IMR-90 (cell line): Measurements from ENCODE around the gene VTCN1. TPM values are rescaled to one million over a fixed set of nuclear protein-coding genes. Genes with fewer than 3 reads are reported as not detected.

Source experiments
- ATAC-seq: fragments of 200-7000 bp; cut with Tn5 transposase; 2 replicates; pipeline ENCODE4 v1.9.1; 2020; ENCODE audit warnings: low read depth, mild to moderate bottlenecking, moderate library complexity
- BruUV-seq: library from RNA; stranded (reverse); fragments of 400-500 nt; replicated peaks from 2 replicates; lab custom pipeline; 2021; lab: Mats Ljungman, UMichigan
- CTCF ChIA-PET: fragments of 300-600 bp; formaldehyde crosslinking; extraction: SDS; loops from one replicate; lab custom pipeline; 2021; ENCODE audit warnings: antibody characterized with exemption; lab: Yijun Ruan, JAX
- POLR2A ChIA-PET: fragments of 300-600 bp; sonication (Branson Sonifier 250); formaldehyde crosslinking; loops from one replicate; lab custom pipeline; 2022; ENCODE audit warnings: antibody characterized with exemption; ENCODE audit not compliant: unreplicated experiment; lab: Charles Lee
- DNase-seq: peaks from one replicate; pipeline ENCODE4 v3.0.0; 2013
- H2AFZ ChIP-seq: replicated peaks from 2 replicates; pipeline ENCODE3; 2013; ENCODE audit warnings: low read length, mild to moderate bottlenecking; ENCODE audit not compliant: poor library complexity
- H2AK5ac ChIP-seq: 2 replicates; pipeline ENCODE4 v1.6.1; 2013; ENCODE audit warnings: low read depth, low read length, inconsistent platforms
- H2AK9ac ChIP-seq: replicated peaks from 2 replicates; pipeline ENCODE3; 2013; ENCODE audit warnings: mild to moderate bottlenecking, low read depth, low read length, moderate library complexity; ENCODE audit not compliant: poor library complexity
- H2BK120ac ChIP-seq: 2 replicates; pipeline ENCODE4 v1.6.1; 2013; ENCODE audit warnings: low read depth, low read length, inconsistent platforms
- H2BK15ac ChIP-seq: 3 replicates; pipeline ENCODE4 v1.6.1; 2013; ENCODE audit warnings: low read depth, low read length, inconsistent platforms
- H2BK20ac ChIP-seq: 2 replicates; pipeline ENCODE4 v1.6.1; 2013; ENCODE audit warnings: low read depth, mild to moderate bottlenecking, inconsistent platforms, low read length, moderate library complexity
- H2BK5ac ChIP-seq: 2 replicates; pipeline ENCODE4 v1.6.1; 2013; ENCODE audit warnings: mild to moderate bottlenecking, low read depth, low read length, inconsistent platforms; ENCODE audit not compliant: poor library complexity, severe bottlenecking
- H3K14ac ChIP-seq: replicated peaks from 2 replicates; pipeline ENCODE4 v1.6.1; 2013; ENCODE audit warnings: low read depth, low read length, inconsistent platforms
- H3K18ac ChIP-seq: 2 replicates; pipeline ENCODE4 v1.6.1; 2013; ENCODE audit warnings: low read depth, low read length, control low read depth
- H3K23ac ChIP-seq: 2 replicates; pipeline ENCODE4 v1.6.1; 2013; ENCODE audit warnings: low read depth, low read length, inconsistent platforms
- H3K27ac ChIP-seq: 2 replicates; pipeline ENCODE4 v1.5.1; 2013; ENCODE audit warnings: mild to moderate bottlenecking, control low read depth, low read length; ENCODE audit not compliant: insufficient read depth
- H3K27me3 ChIP-seq: 2 replicates; pipeline ENCODE4 v1.6.1; 2013; ENCODE audit warnings: low read length; ENCODE audit not compliant: control insufficient read depth, insufficient read depth
- H3K36me3 ChIP-seq: 2 replicates; pipeline ENCODE4 v1.6.1; 2013; ENCODE audit warnings: low read length, mixed read lengths; ENCODE audit not compliant: control insufficient read depth, insufficient read depth
- H3K4ac ChIP-seq: 2 replicates; pipeline ENCODE4 v1.6.1; 2013; ENCODE audit warnings: low read depth, low read length, inconsistent platforms
- H3K4me1 ChIP-seq: 2 replicates; pipeline ENCODE4 v1.6.1; 2013; ENCODE audit warnings: low read length, mixed read lengths; ENCODE audit not compliant: control insufficient read depth, insufficient read depth
- H3K4me2 ChIP-seq: 2 replicates; pipeline ENCODE4 v1.6.1; 2013; ENCODE audit warnings: low read depth, mild to moderate bottlenecking, control low read depth, low read length, moderate library complexity
- H3K4me3 ChIP-seq: 2 replicates; pipeline ENCODE4 v1.5.1; 2013; ENCODE audit warnings: low read depth, mild to moderate bottlenecking, control low read depth, low read length, moderate library complexity; ENCODE audit not compliant: insufficient read depth
- H3K56ac ChIP-seq: 2 replicates; pipeline ENCODE4 v1.6.1; 2013; ENCODE audit warnings: low read length, inconsistent platforms; ENCODE audit not compliant: insufficient read depth; ENCODE audit errors: extremely low read depth
- H3K79me1 ChIP-seq, 2 experiments: 2 replicates each; pipeline ENCODE4 v1.6.1; 2013; ENCODE audit warnings: low read length in 2 of 2, inconsistent platforms in 1 of 2, low read depth in 1 of 2
- H3K9ac ChIP-seq: 2 replicates; pipeline ENCODE4 v1.6.1; 2013; ENCODE audit warnings: low read depth, low read length, control low read depth
- H3K9me1 ChIP-seq: 2 replicates; pipeline ENCODE4 v1.6.1; 2013; ENCODE audit warnings: low read length, inconsistent platforms; ENCODE audit not compliant: insufficient read depth
- H3K9me3 ChIP-seq: 2 replicates; pipeline ENCODE4 v1.6.1; 2013; ENCODE audit warnings: low read length; ENCODE audit not compliant: control insufficient read depth, insufficient read depth
- H4K20me1 ChIP-seq: 2 replicates; pipeline ENCODE4 v1.6.1; 2013; ENCODE audit warnings: low read length, inconsistent platforms; ENCODE audit not compliant: insufficient read depth
- H4K5ac ChIP-seq: 2 replicates; pipeline ENCODE4 v1.6.1; 2013; ENCODE audit warnings: mild to moderate bottlenecking, low read depth, low read length, control low read depth
- H4K8ac ChIP-seq, 2 experiments: 2 replicates each; pipeline ENCODE4 v1.6.1; 2013; ENCODE audit warnings: low read depth in 2 of 2, low read length in 2 of 2, control low read depth in 1 of 2, inconsistent platforms in 1 of 2
- H4K91ac ChIP-seq: 2 replicates; pipeline ENCODE4 v1.6.1; 2013; ENCODE audit warnings: low read depth, low read length, inconsistent platforms; ENCODE audit not compliant: insufficient read depth
- BHLHE40 ChIP-seq: fragments of 150-350 bp; IDR thresholded peaks from 2 replicates; pipeline ENCODE4 v1.6.1; 2016; ENCODE audit warnings: mild to moderate bottlenecking, low read depth, low read length
- CHD1 ChIP-seq: IDR thresholded peaks from 2 replicates; pipeline ENCODE4 v1.6.1; 2012; ENCODE audit warnings: low read depth, low read length, improper control_type of control experiment
- MXI1 ChIP-seq: IDR thresholded peaks from 2 replicates; pipeline ENCODE4 v1.6.1; 2012; ENCODE audit warnings: low read depth, mild to moderate bottlenecking, low read length, moderate library complexity, borderline replicate concordance
- WGBS, 2 experiments: methylation state at CpG; one replicate each; pipeline versions ENCODE4 v1.1.5 to v1.1.7; 2013; ENCODE audit warnings: missing lambda C conversion rate in 2 of 2; ENCODE audit not compliant: insufficient read length in 1 of 2; ENCODE audit errors: extremely low coverage in 2 of 2; 5-methylcytosine and 5-hydroxymethylcytosine counted together
- dilution Hi-C: fragments of 300-500 bp; cut with HindIII; formaldehyde crosslinking; loops from one replicate; pipeline ENCODE4 v1.14.3; 2018; ENCODE audit warnings: low sequenced_read_pairs; ENCODE audit not compliant: unreplicated experiment
- in situ Hi-C: fragments of 300-500 bp; cut with MboI; formaldehyde crosslinking; loops from 3 replicates; pipeline ENCODE4 v1.14.3; 2019; ENCODE audit warnings: low sequenced_read_pairs, inconsistent platforms, mixed read lengths
- intact Hi-C: fragments of 100-400 bp; cut with micrococcal nuclease; formaldehyde crosslinking; loops from 2 replicates; pipeline ENCODE4 v1.10.0; 2022
- polyA plus RNA-seq, 3 experiments: library from polyadenylated mRNA; depleted of rRNA; stranded (reverse); fragments of >200 nt; gene quantifications; 2 replicates each; pipeline ENCODE4 v1.2.3, GENCODE V29; 2012; ENCODE audit warnings: low replicate concordance in 1 of 3
- total RNA-seq: library from RNA; depleted of rRNA; stranded (reverse); fragments of >200 nt; gene quantifications from 2 replicates; pipeline ENCODE4 v1.2.3, GENCODE V29; 2012

Gene VTCN1
- total and polyA plus RNA-seq, 2 of the 4 experiments (the other 2 are of a cell fraction): not detected

GRCh38 chr1:117201808-117202207 is 8.9 kb downstream of the VTCN1 start:
- no peak overlapping the region for H4K5ac ChIP-seq
- ATAC-seq (no peak), DNase-seq (no peak)
- no peak overlapping the region for H2AFZ ChIP-seq
- no peaks in the 10 kb centered on the region for H3K4me1 ChIP-seq
- H2AK9ac ChIP-seq: no peak overlapping the region
- H2AK5ac ChIP-seq: no peak overlapping the region
- WGBS, 2 experiments: no CpG with 5 or more reads among the region's 1 CpG
- H3K9me3 ChIP-seq: no peaks in the 10 kb centered on the region
- no peaks in the 10 kb centered on the region for H3K79me1 ChIP-seq
- no peak overlapping the region for H4K8ac ChIP-seq
- no peak overlapping the region for H4K91ac ChIP-seq
- H3K9me1 ChIP-seq: no peaks in the 10 kb centered on the region
- H3K4me3 ChIP-seq: no peak overlapping the region
- H2BK20ac ChIP-seq: no peak overlapping the region
- peaks cover 30% of the 10 kb centered on the region for H3K27me3 ChIP-seq
- dilution Hi-C loops (no loop called here), intact Hi-C loops (no loop called here), in situ Hi-C loops (no loop called here)
- H2BK5ac ChIP-seq: no peak overlapping the region
- H2BK15ac ChIP-seq: no peak overlapping the region
- H3K4ac ChIP-seq: no peak overlapping the region
- no peak overlapping the region for H3K9ac ChIP-seq
- no peak overlapping the region for H3K14ac ChIP-seq
- H3K18ac ChIP-seq: no peak overlapping the region
- TF ChIP-seq CHD1 (no peak), MXI1 (no peak), BHLHE40 (no peak)
- no peaks in the 10 kb centered on the region for H4K20me1 ChIP-seq
- H3K27ac ChIP-seq: no peak overlapping the region
- no peak overlapping the region for H3K4me2 ChIP-seq
- H2BK120ac ChIP-seq: no peak overlapping the region
- H3K23ac ChIP-seq: no peak overlapping the region
- ChIA-PET POLR2A (interaction anchor here (0.6 kb wide), 1 partner anchor 11 kb away, joined by 3 read pairs; no protein-coding TSS in a partner anchor), CTCF (no interaction called here)
- H3K56ac ChIP-seq: no peak overlapping the region
- H3K36me3 ChIP-seq: no peaks in the 10 kb centered on the region
- BruUV-seq: no TSS peak
